ENCODE data around the gene CCDC57. TPM values are rescaled to one million over a fixed set of nuclear protein-coding genes. Genes with fewer than 3 reads are reported as not detected.
A peak's percentile ranks its signal among the peaks of the same experiment; 100 is the strongest.

The CCDC57 gene
- total RNA-seq, 1 donor from 2014 or later: 32.8 TPM

DNA sequence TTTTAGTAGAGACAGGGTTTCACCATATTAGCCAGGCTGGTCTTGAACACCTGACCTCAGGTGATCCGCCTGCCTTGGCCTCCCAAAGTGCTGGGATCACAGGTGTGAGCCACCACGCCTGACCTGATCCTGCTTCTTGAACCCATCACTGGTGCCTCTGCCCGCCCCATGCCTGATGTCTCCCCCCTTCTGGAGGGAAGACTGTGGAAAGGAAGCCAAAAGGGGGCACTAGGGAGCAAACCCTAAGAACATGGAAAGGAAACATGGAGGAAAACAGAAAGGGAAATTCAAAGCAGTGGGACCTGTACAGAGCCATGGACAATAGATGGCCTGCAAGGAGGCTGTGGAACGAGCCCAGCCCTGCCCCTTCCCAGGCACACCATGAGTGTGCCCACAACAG is 83.5 kb downstream of the CCDC57 start:
- no peak for ATAC-seq
- DNase-seq (ENCODE audit: low spot score): no peak

DNA sequence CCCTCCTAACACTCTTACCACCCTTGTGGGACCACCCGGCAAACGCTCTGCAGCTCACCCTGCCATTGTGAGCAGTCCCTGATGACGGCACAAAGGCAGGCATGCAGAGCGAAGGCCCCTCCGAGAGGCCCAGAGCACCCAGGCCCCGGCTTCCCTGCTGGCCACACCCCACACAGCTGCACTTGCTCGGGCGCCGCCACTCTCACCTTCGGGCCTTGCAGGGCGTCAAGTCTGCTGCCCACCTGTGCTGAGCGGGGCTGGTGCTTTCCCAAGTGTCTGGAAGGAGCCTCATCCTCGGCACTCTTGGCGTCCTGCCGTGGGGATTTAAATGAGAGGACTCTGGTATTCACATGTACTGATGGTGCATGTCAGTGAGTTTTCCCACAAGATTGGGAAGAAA is 84.4 kb downstream of the CCDC57 start:
- DNase-seq (ENCODE audit: low spot score): no peak
- ATAC-seq: no peak

DNA sequence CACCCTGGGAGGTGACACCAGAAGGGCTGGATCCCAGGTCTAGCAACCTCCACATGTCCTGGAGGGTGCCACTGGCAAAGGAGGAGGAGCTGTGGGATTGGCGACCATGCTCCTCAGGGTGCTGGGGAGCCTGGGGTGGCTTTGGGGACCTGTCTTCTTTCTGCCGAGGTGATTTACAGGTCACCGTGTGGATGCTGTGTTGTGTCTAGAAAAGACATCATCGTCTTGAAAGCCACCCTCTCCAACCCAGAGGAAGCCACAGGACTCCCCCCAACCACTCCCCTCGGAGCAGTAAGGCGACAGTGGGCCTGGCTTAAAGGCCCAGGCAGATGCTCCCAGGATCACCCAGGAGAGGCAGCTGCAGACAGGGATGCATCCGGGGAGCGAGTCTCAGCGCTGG is 84.9 kb downstream of the CCDC57 start:
- DNase-seq (ENCODE audit: low spot score) (no peak), ATAC-seq (no peak)

DNA sequence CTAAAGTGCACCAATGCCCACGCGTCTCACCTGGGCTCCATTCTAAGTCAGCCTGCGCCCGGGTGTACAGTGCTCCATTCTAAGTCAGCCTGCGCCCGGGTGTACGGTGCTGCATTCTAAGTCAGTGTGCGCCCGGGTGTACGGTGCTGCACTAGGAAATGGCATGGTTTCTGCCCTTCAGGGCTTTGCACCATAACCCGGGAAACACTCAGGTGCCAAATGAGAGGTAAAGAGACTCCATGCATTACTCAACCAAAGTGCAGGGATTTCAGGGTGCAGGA is 85.4 kb downstream of the CCDC57 start:
- no peak for ATAC-seq
- no peak for DNase-seq (ENCODE audit: low spot score)

DNA sequence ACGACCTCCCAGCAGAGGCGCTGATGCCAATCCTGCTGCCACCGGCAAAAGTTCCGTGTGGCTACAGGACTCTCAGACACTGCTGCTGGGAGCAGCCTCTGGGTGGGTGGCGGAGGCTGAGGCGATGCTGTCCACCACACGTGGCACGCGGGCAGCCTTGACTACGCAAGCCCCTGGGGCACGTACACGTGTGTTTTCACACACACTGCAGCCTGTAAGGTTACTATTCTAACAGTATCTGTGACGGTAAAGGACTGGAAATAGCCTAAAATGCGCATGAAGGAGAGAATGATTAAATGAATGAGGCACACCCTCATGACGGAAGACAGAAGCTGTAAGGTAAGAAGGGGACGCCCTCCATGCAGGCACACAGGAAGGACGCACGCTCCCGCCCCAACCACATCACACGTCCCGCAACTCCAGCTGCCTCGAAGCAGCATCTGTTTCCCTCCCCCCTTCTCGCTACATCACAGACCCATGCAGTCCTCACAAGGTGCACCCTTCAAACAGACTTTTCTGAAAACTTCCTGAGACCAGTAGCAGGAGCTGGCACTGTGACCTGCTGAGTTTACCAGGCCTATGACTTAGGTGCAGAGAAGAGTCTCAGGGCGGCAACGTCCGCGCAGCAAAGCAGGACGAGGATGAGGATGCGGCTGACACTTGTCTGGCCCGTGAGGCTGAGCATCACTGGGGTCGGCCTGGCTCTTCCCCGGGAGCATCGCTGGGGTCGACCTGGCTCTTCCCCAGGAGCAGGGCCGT is 85.9 kb downstream of the CCDC57 start:
- DNase-seq (ENCODE audit: low spot score) (no peak), ATAC-seq (no peak)

DNA sequence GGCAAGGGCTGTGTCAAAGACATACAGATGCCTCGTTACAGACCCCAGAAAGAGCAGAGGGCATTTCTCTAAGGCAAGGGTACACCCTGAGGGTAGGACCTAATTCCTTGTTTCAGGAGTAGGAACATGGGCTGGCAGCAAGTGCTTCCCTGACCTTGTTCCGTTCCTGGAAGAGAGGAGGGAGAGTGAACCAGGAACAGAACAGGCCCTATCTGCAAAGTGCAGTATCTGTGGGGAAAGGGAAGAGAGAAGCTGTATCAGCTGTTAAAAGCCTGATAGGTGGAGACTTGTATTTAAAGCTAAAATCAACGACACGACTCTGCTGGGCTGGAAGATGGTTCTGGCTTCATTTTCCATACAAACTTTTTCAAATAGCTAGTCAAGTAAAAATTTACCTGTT is 88.5 kb downstream of the CCDC57 start:
- DNase-seq (ENCODE audit: low spot score) (no peak), ATAC-seq (no peak)

DNA sequence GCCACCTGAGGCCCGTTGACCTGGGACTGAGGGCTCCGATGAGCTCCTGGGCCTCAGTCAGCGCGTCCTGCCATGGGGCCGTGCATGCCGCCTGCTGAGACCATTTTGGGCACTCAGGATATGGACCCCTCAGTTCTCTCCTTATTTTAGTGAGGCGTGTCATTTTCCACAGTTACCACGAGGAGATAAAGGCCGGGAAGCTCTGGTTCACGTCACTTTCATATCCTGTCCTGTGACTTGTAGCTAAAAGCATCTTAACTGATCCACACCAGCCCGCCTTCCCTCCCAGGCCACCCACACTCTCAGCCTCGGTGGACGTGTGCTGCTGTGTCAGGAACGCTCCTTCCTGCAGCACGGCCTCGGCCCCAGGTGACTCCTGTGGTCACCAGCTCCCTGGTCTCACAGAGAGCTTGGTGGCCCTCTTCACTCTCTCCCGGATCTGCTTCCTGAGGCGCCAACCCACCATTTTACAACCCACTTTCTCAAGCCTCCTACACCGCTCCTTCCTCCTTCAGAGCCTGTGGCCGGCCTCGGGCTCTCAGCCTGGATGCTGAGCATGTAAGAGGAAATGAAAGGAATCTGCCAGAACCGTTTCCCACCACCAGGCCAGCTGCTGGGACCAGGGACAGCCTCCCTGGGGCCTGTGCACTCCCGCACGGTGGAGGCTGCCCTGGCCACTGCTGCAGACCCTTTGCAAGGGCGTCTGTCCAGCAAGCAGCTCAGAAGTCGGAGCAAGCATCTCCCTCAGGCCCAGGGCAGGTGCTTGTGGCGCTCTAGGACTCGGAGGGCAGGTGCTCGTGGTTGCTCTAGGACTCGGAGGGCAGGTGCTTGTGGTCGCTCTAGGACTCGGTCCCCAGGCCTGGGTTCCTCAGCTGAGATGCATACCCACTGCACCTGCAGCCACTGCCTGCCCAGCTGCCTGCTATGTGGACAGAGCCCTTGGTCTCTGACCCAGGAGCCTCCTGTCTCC is 90.7 kb downstream of the CCDC57 start:
- ATAC-seq: no peak
- no peak for DNase-seq (ENCODE audit: low spot score)

DNA sequence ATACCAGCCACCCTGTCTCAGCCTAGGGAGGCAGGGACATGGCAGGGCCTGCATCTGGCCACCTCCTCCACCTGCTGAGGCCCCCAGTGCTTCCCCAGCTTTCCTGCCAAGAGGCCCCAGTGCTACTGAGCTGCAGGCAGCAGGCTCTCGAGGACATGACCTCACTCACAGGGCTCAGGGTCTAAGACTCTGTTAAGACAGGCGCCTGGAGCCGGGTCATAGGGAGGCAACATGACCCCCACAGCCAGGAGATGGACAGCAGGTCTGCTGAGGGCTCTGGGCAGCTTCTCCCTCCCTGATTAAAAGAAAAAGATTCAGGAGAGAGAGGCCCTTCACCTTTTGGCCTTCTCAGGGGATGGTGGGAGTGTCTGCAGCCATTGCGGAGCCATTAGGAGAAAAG is 91.4 kb downstream of the CCDC57 start:
- ATAC-seq (no peak), DNase-seq (ENCODE audit: low spot score) (no peak)

DNA sequence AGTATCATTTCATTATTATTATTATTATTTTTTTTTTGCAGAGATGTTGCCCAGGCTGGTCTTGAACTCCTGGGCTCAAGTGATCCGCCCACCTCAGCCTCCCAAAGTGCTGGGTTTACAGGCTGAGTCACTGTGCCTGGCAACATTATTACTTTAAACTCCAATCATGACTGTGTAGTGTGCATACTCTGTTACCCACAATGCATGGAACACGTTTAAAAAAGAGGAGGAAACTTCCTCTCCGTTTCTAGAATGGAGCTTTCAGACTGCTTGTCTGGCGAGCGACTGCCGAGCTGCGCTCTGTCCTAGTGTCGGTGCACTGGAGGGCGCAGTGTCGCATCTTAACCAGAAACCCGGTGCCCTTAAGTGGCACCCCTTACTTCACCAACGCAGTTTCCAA is 92.5 kb downstream of the CCDC57 start:
- no peak for ATAC-seq
- DNase-seq (ENCODE audit: low spot score): no peak

DNA sequence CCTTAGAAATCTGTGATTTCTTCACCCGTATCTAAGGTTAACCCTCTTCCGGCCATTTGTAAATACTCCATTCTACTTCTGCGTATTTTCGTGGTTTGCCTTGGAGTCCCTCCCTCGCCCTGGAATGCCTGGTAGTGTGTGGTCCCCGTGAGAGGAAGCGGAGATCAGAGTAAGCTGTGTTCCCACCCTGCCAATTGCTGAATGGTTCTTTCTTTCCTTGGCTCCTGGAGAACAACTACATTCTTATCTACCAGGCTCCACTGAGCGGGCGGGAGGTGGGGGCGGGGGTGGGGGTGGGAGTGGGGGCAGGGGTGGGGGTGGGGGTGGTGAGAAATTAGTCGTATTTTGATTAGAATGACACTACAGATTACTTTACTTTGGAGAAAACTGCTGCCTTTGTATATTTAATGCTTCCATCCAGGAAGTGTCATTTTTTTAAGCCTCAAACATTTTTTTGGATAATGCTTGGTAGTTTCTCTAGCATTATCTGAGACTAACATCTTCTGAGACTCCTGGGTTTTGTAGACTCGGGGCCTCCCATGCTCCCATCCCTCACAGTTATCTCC is 93.7 kb downstream of the CCDC57 start:
- ATAC-seq (no peak), DNase-seq (ENCODE audit: low spot score) (no peak)

DNA sequence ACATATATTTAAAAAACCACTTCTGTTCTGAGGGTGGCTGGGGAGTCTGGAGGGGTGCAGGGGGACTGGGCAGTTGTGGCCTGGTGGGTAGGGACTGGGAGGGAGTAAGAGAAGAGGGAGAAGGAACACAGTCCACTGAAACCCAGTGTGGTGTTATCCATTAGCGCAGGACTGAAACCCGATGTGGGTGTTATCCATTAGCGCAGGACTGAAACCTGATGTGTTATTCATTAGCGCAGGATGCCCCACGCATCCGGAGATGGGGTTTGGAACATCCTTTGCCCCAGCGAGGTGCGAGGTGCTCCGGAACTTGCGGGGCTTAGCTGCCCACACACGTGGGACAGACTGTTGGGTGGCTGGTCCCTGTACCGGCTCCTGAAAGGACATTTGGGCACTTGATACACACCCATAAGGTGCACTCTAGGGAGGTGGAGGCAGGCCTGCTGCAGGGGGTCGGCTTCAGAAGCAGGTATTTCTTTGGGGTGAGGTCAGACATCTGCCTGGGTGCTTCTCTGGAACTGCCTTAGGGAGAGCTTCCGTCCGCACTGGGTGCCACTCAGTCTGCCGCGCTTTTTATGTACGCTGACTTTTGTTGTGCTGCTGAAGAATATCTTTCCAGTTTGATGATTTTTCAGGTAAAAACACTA is 94.4 kb downstream of the CCDC57 start:
- ATAC-seq (peak; percentile 2), DNase-seq (ENCODE audit: low spot score) (no peak)

DNA sequence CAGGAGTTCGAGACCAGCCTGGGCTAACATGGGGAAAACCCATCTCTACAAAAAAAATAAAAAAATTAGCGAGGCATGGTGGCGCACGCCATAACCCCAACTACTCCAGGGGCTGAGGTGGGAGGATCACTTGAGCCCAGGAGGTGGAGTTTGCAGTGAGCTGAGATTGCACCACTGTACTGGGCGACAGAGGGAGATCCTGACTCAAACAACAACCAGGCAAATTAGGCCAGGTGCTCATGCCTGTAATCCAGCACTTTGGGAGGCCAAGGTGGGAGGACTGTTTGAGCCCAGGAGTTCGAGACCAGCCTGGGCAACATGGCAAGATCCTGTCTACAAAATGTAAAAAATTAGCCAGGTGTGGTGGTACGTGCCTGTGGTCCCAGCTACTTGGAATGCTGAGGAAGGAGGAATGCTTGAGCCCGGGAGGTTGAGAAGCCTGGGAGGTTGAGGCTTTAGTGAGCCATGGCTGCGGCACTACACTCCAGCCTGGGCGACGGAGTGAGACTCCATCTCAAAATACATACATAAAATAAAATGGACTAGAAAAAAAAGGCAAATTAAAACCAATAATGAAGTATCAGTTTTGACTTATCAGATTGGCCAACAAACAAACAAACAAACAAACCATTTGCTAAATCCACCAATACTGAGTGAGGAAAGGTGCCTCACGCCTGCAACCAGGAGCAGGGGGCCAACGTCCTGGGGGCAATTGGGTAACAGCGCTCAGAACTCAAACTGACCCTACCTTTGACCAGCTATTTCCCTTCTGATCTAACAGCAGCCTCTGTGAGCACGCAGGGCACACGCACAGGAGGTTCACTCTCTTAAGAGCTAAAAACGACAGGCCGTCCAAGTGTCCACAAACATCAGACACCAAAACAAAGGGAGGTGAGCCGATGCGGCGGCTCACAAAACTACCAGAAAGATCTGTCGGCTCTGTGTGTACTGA is 95.2 kb downstream of the CCDC57 start:
- DNase-seq (ENCODE audit: low spot score): peak; percentile 92
- peak; percentile 62 for ATAC-seq

DNA sequence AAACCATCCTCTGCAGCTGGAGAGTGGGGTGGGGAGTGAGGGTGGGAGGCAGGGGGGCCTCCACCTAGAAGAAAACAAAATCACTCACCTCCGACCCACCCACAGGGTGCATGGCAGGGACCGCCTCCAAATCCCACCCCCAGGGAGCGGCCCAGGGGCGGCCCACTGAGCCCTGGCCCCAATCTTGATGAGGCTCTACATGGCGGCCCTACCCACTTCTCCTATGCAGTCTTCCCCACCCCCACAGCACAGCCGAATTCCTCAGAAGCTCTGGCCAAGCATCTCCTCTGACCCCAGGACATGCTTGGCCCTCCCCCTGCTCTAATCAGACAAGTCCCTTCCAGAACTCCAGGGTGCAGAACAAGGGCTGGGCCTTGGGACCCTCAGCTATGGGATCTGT is 96.4 kb downstream of the CCDC57 start:
- ATAC-seq (no peak), DNase-seq (ENCODE audit: low spot score) (no peak)

DNA sequence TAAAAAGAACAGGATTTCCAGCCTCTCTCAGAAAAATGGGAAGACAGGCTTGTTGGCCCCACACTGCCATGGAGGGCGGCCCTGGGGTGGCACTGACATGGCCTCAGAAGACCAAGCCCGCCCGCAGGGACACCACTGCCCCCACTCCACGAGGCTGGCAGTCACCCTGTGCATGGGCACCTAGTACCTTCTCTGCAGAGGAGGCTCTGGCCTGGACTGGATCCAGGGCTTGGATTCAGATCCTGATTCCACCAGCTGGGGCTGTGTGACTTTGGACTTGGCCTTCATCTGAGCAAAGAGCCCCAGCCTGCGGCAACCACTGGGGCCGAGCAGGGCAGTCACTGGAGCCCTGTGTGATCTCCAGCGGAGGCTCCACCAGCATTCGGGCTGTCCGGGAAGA is 97.8 kb downstream of the CCDC57 start:
- ATAC-seq (peak; percentile 55), DNase-seq (ENCODE audit: low spot score) (peak; percentile 96)

DNA sequence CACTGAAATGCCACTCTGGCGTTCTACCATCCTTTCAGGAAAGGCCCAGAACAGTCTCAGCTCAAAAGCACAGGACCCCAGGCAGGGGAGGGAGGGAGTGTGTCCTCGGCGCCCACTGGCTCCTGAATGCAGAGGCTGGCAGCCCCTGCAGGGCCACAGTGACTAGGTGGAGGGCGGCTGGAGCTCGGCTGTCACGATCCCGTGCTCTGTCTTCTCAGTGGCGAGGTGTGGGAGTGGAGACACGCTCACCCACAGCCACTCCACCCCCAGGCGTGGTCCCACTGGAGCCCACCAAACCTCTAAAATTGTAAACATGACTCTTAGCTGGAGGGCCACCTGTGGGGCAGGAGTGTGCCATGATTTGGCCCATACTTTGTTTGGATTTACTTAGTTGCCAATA is 98.2 kb downstream of the CCDC57 start:
- DNase-seq (ENCODE audit: low spot score): no peak

DNA sequence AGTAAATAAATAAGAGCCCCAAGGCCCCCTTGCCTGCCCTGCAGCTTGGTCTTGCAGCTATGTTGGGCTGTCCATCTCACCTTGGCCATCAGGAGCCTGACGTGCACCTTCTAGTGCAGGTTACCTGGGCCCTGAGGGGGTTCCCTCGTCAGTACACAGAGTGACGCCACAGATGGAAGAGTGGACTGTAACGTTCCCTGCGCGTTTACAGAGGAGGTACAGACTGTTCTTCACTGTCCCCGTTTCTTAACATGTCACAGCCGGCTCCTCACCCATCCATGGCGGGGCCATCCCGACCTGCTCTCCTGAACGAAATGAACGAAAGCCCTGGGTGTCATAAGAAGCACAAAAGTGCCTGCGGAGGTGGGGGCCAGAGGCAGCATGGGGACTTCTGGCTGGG is 98.7 kb downstream of the CCDC57 start:
- no peak for ATAC-seq
- no peak for DNase-seq (ENCODE audit: low spot score)

More for the DNA sequence above, 98.2 kb downstream of the CCDC57 start:
- ATAC-seq: no peak

DNA sequence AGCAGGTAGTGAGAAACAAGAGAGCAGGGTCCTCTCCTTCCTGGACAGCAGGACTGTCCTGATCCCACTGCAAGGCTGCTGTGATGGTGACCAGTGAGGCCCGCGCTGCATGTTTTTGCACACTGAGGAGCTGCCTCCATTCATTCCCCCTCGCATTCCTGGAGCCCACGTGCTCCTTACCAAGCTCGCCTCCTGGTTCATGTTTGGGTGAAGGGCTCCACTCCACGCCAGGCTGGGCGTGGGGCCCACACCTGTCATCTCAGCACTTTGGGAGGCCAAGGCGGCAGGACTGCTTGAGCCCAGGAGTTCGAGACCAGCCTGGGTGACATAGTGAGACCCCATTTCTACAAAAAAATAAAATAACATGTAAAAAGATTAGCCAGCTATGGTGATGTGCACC is 99.2 kb downstream of the CCDC57 start:
- ATAC-seq (no peak), DNase-seq (ENCODE audit: low spot score) (no peak)

DNA sequence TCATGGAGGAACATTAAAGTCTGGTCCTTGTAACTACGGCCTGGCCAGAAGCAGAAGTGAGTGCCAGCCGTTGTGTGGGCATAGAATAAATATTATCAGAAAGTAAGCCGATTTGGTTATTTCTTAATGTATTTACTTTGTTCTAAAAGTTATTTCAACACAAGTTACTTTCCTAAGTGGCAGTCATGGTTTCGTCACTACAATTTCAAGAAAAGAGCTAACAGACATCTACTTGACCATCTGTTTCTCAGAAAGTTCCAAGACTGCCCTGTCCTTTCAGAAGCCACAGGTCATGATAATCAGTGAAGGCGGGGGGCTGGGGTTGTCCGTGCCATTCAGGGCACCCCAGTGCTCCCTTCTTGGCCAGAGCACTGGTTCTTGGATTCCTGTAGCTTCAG is 99.7 kb downstream of the CCDC57 start:
- no peak for DNase-seq (ENCODE audit: low spot score)

DNA sequence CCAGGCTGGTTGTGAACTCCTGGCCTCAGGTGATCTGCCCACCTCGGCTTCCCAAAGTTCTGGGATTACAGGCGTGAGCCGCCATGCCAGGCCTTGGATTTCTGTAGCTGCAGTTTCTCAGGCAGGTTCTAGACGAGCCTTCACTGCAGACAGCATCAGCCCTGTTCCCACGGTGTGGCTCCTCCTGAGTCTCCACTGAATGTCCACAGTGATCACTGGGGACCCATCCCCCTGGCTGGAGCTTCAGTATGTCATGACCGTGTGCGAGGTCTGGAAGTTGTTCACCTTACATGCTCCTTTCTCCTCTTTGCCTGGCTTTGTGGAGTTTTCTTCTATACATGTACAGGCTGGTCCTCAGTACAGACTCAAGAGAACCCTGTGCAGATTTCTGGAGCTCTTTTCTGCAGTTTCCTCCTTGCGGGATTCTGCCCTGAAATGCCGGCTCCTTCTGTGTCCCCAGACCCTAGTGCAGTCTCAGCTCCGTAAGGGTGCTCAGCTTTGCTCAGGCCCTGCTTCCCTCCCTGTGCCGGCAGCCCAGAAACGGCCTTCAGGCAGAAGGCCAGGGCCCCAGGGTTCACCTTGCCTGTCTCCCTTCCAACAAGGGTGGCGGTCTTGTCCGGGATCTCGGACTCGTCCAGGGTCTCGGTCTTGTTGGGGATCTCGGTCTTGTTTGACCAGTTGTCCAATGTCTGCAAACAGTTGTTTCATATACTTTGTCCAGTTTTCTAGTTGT is 100.3 kb downstream of the CCDC57 start:
- ATAC-seq: peak; percentile 44
- DNase-seq (ENCODE audit: low spot score): peak; percentile 81

More for the DNA sequence above, 99.7 kb downstream of the CCDC57 start:
- peak; percentile 13 for ATAC-seq

DNA sequence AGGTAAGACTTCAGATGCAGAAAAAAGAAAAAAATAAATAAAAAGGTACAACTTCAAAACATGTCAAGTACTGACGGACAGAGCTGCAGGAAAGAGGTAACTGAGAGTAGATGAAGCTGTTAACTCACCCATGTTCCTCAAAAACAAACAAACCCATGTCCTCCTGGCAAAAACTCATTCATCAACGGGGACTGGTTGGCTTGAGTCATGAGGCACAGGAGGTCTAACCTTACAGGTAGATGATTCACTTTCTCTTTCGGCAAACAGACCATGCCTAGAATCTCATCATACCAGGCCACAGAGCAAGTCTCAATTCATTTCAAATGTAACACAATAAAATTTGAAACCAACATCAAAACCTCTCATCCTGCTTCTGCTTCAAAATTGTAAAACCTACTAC is 102.3 kb downstream of the CCDC57 start:
- ATAC-seq (peak; percentile 30), DNase-seq (ENCODE audit: low spot score) (peak; percentile 78)
